Esophagus squamous epithelium (tissue), 4 donors: ENCODE data around the gene BRPF3.

Experiments
- CTCF ChIP-seq, 6 experiments: fragments of 450-650 bp in 4 of 6; fragments of 200-600 bp in 2 of 6; sonication (generic) in 2 of 6; IDR thresholded peaks; one replicate each; pipeline ENCODE4 v1.5.1; 2016 to 2019; ENCODE audit warnings: antibody characterized with exemption in 6 of 6, mild to moderate bottlenecking in 4 of 6, moderate library complexity in 4 of 6
- POLR2A ChIP-seq, 4 donors: fragments of 450-650 bp; IDR thresholded peaks; one replicate each; pipeline ENCODE4 v1.6.1; 2017; ENCODE audit warnings: antibody characterized with exemption in 4 of 4, mild to moderate bottlenecking in 4 of 4, moderate library complexity in 3 of 4

- TF ChIP-seq CTCF (IDR thresholded peaks at IDR 0.05) (peak in 1 of 6 experiments; percentile 16), POLR2A (IDR thresholded peaks at IDR 0.05) (no peak)
Measured at GRCh38 chr6:36269834-36270705, 73.5 kb downstream of the BRPF3 start, which contains the start of gene PNPLA1.
